NCI-H146 (cell line): ENCODE measurements around the gene DACT1.

Source experiments
- DNase-seq: peaks from one replicate; lab custom pipeline; 2025; lab: John Stamatoyannopoulos, UW

Gene DACT1

GRCh38 chr14:58636129-58636528 lies 1.6 kb upstream of the DACT1 start:
- DNase-seq: no peak

DNA sequence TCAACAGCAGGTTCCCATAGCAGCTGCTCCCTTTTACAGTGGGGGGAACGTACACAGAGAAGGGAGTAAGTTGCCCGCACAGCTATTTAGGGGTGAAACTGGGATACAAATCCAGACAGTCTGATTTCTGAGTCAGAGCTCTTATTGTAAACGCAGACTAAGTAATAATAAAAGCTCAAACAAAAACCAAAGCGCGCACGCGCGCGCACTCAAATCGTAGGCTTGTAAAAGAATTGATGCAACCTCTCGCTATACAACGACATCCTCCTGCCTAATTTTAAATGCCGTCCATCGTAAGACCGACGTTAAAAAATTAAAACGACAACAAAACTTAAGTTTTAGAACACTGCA lies 747 bp upstream of the DACT1 start:
- peak; percentile 20 for DNase-seq

GRCh38 chr14:58638231-58639197 lies 752 bp downstream of the DACT1 start:
- DNase-seq: peak; percentile 43

- no peak for DNase-seq
Measured at GRCh38 chr14:58639198-58639565, 1.4 kb downstream of the DACT1 start.

DNA sequence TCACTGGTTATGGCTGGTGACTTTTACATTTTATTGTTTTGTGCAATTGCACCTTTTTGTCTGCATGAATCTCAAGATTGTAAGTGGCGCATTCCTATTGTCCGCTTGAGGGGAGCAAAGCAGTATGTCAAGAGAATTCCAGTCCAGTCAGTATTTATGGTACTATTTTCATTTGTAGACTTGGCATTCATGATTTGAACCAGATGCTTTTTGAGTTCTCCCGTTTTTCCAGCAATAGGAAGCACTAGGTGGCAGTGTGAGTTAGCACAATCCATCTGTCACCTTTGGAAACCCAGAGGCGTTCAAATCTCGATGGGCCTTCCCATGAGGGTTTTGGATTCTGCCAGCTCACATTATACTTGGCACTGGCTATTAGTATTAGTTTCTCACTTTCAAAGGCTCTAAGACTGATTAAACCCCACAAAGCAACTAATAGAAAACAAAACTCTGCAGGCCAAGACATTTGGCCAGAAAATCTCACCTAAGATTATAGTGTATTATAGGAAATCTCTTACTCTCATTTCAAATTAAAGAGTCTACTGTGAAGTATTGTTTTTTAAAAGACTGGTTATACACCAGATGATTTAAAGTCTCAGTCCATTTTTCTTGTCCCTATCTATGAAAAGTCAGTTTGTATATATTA lies 2.2 kb downstream of the DACT1 start:
- DNase-seq: peak; percentile 63

- DNase-seq: no peak
Measured at GRCh38 chr14:58640959-58641358, 3.2 kb downstream of the DACT1 start.

- no peak for DNase-seq
Measured at GRCh38 chr14:58641509-58641908, 3.7 kb downstream of the DACT1 start.

DNA sequence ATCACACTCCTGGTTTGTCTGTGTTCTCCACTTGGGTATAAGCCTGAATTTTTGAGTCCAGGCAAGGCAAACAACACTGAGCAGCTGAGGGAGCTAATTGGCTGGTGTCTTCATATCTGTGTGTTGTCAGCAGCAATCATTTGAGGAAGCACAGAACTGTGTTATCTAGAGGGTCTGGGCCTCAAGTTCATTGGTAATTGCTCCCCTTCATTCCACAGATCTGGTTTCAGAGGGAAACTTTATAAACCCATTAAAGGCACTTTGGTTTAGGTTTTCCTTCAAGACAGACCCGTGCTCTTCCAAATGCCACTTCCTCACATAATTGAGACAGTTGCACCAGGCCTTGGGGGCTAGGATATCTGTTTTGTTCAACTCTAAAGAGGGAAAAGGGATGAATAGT lies 5.6 kb downstream of the DACT1 start:
- no peak for DNase-seq

- no peak for DNase-seq
Measured at GRCh38 chr14:58645641-58646040, 7.9 kb downstream of the DACT1 start.

GRCh38 chr14:58646479-58646878 lies 8.7 kb downstream of the DACT1 start:
- DNase-seq: no peak

GRCh38 chr14:58647777-58648176 lies 10.0 kb downstream of the DACT1 start:
- DNase-seq: no peak

- DNase-seq: no peak
Measured at GRCh38 chr14:58650857-58651256, 13.1 kb downstream of the DACT1 start.

DNA sequence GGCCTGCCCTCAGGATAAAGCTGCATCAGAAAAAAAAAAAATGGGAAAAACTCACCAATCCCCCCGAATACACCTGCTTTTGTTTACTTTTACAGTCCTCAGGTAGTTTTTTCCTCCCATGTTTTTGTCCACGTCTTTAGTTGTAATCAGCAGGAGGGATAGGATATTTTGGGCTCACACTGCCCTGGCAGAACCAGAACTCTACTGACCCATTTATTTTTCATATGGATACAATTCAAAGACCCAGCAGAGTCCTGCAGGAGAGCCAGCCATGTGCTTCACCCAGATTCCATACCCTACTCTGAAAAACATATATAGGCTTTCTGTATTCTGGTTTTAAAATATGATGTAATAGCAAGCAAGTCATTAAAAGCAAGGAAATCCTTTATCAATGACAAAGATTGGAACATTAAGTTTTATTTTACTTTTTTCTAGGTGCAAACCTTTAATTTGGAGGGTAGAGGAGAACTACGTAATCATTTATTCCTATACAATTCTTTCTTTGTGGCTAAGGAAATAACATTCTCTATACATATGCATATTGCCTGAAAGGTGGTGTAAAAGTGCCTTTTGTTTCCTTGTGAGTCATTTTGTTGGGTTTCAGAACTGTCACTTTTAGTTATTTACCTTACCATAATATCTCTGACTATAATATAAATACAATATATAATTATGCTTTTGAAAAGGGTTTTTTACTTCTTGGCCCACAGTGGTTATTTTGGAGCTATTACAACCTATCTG lies 19.1 kb downstream of the DACT1 start:
- peak; percentile 52 for DNase-seq

DNA sequence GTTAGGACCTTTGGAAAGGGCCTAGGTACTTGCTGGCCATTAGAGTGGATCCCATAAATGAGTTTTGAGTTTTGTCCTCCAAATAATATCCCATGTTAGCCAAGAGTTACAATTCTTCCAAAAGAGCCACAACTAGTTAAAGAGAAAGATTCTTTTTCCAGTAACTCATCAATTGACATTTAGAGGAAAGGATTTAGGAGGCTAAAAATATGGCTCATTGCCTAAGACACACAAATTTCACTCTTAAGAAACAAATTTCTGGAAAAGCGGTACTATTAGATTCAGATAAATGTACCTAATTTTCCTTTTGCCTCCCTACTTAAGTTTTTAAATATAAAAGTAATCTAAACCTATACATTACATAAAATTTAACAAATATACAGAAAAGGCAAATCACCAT lies 21.3 kb downstream of the DACT1 start:
- DNase-seq: no peak

- no peak for DNase-seq
Measured at GRCh38 chr14:58659846-58660245, 22.1 kb downstream of the DACT1 start.

DNA sequence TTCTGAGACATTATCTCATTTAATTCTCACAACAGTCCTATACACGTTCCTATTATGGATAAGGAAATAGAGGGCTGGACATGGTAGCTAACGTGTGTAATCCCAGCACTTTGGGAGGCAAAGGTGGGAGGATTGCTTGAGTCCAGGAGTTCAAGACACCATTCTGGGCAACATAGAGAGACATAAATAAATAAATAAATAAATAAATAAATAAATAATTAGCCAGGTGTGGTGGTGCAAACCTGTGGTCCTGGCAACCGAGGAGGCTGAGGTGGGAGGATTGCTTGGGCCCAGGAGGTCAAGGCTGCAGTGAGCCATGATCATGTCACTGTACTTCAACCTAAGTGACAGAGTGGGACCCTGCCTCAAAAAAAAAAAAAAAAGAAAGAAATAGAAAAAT lies 22.6 kb downstream of the DACT1 start:
- DNase-seq: no peak

DNA sequence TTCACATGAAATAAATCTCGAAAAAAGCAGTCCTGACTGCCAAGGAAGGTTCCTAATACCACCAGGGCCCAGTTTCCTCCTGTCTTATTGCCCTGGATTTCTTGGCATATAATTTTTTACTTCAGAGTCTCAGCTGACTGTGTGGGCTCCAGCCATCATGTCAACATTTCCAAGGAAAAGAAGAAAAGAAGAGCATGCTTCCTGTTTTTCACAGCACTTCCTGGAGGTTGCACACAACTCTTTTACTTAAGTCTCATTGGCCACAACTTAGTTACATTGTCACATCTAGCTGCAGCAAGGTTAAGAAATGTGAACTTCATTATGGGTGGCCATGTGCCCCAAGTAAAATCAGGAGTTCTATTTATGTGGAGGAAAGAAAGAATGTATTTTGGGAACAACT lies 24.3 kb downstream of the DACT1 start:
- DNase-seq: no peak

DNA sequence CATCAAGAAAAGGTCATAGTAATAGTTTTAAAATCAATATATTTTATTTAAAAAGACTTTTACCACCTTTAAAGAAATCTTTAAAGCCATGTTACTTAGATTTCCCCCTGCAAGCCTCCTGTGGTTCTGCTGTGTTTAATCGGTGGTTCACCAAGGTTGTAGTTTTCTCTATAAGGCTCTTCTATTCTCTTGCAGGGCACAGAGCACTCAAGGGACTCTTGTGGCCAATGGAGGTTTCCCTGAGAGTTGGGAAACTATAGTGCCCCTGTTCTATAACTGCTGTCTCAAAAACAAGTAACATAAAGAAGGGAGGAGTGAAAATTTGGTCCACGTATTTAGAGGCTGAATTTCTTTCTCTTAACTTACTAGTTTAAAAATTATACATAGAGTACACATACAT lies 25.0 kb downstream of the DACT1 start:
- peak; percentile 8 for DNase-seq

GRCh38 chr14:58663494-58664111 lies 25.8 kb downstream of the DACT1 start:
- DNase-seq: peak; percentile 94

- no peak for DNase-seq
Measured at GRCh38 chr14:58665773-58666500, 28.2 kb downstream of the DACT1 start.

DNA sequence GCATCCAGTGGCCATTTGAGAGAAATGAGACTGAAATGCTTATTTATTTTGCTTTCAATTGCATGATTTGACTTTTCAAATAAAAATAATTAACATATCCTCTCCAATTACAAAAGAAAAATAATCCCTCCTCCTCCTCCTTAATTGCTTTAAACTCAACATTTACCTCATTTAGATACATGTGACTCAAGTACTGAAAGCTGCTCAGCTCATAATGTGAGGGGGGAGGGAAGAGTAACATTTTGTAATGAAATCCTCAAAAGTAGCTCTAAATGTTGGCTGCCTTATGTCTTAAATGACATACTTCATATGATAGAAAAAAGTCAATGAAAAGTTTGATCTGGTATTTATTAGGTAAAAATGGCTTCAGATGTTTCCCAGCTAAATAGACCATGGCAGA lies 29.0 kb downstream of the DACT1 start:
- DNase-seq: no peak

GRCh38 chr14:58667900-58668299 lies 30.1 kb downstream of the DACT1 start:
- DNase-seq: peak; percentile 6
